ENCODE results near the gene EYS.

The EYS gene

GRCh38 chr6:64197246-64197645, 1509.8 kb downstream of the EYS start:
- in situ Hi-C loops (cut with MboI; ENCODE audit: low sequenced_read_pairs): no loop called here

- in situ Hi-C loops (cut with MboI; ENCODE audit: low sequenced_read_pairs): no loop called here
Observed at GRCh38 chr6:64186592-64186991, 1520.4 kb downstream of the EYS start.

- in situ Hi-C loops (cut with MboI; ENCODE audit: low sequenced_read_pairs): no loop called here
Observed at GRCh38 chr6:64185621-64186020, 1521.4 kb downstream of the EYS start.

- in situ Hi-C loops (cut with MboI; ENCODE audit: low sequenced_read_pairs): no loop called here
Observed at GRCh38 chr6:64175296-64175695, 1531.7 kb downstream of the EYS start.

- in situ Hi-C loops (cut with MboI; ENCODE audit: low sequenced_read_pairs): no loop called here
Observed at GRCh38 chr6:64170316-64170715, 1536.7 kb downstream of the EYS start.

GRCh38 chr6:64160486-64160885, 1546.5 kb downstream of the EYS start:
- in situ Hi-C loops (cut with MboI; ENCODE audit: low sequenced_read_pairs): no loop called here

- in situ Hi-C loops (cut with MboI; ENCODE audit: low sequenced_read_pairs): no loop called here
Observed at GRCh38 chr6:64155063-64155462, 1552.0 kb downstream of the EYS start.

- in situ Hi-C loops (cut with MboI; ENCODE audit: low sequenced_read_pairs): no loop called here
Observed at GRCh38 chr6:64146876-64147275, 1560.2 kb downstream of the EYS start.

GRCh38 chr6:64146094-64146493, 1560.9 kb downstream of the EYS start:
- in situ Hi-C loops (cut with MboI; ENCODE audit: low sequenced_read_pairs): no loop called here

GRCh38 chr6:64145658-64146057, 1561.4 kb downstream of the EYS start:
- in situ Hi-C loops (cut with MboI; ENCODE audit: low sequenced_read_pairs): no loop called here

- in situ Hi-C loops (cut with MboI; ENCODE audit: low sequenced_read_pairs): no loop called here
Observed at GRCh38 chr6:64143101-64143500, 1563.9 kb downstream of the EYS start.

- in situ Hi-C loops (cut with MboI; ENCODE audit: low sequenced_read_pairs): no loop called here
Observed at GRCh38 chr6:64141680-64142079, 1565.3 kb downstream of the EYS start.

- in situ Hi-C loops (cut with MboI; ENCODE audit: low sequenced_read_pairs): no loop called here
Observed at GRCh38 chr6:64128301-64129024, 1578.6 kb downstream of the EYS start.

- in situ Hi-C loops (cut with MboI; ENCODE audit: low sequenced_read_pairs): no loop called here
Observed at GRCh38 chr6:64123761-64124633, 1583.0 kb downstream of the EYS start.

GRCh38 chr6:64122712-64123375, 1584.2 kb downstream of the EYS start:
- in situ Hi-C loops (cut with MboI; ENCODE audit: low sequenced_read_pairs): no loop called here

GRCh38 chr6:64121011-64121565, 1585.9 kb downstream of the EYS start:
- in situ Hi-C loops (cut with MboI; ENCODE audit: low sequenced_read_pairs): no loop called here

GRCh38 chr6:64113704-64114103, 1593.3 kb downstream of the EYS start:
- in situ Hi-C loops (cut with MboI; ENCODE audit: low sequenced_read_pairs): no loop called here

GRCh38 chr6:64104051-64104450, 1603.0 kb downstream of the EYS start:
- in situ Hi-C loops (cut with MboI; ENCODE audit: low sequenced_read_pairs): no loop called here

- in situ Hi-C loops (cut with MboI; ENCODE audit: low sequenced_read_pairs): no loop called here
Observed at GRCh38 chr6:64103480-64103879, 1603.5 kb downstream of the EYS start.

- in situ Hi-C loops (cut with MboI; ENCODE audit: low sequenced_read_pairs): no loop called here
Observed at GRCh38 chr6:64100702-64101303, 1606.2 kb downstream of the EYS start.

- in situ Hi-C loops (cut with MboI; ENCODE audit: low sequenced_read_pairs): no loop called here
Observed at GRCh38 chr6:64090352-64090751, 1616.7 kb downstream of the EYS start.
